Measurements from ENCODE around the gene TTLL10. TPM values are rescaled to one million over a fixed set of nuclear protein-coding genes. Genes with fewer than 3 reads are reported as not detected.

The TTLL10 gene
- total RNA-seq, 1 experiment from 2014 or later: 4.0 TPM

DNA sequence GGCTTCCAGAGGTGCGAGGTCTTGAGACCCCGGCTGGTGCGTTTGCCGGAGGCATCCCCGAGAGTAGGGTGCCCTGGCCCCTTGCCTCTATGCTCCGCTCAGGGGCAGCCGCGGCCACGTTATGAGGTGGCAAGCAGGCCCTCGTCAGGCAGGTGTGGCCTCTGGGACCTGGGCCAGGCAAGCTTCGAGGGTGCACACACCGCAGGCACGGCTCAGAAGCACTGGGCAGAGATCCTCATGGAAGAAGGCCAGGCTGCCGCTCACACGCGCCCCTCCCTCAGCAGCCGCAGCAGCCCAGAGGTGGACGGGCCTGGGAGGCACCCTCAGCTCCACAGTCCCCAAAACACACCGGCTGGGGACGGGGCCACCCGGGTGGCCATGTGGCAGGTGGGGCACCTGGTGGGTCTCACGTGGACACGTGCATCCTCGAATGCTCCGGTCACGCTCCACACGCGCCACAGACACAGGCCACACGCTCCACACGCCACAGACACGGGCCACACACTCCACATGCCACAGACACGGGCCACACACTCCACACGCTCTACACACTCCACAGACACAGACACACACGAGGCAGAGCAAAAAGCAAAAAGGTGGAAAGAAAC, 51.7 kb downstream of the TTLL10 start:
- Histone ChIP-seq H3K27me3 (ENCODE audit: insufficient read depth, low read depth) (no peaks in the 10 kb centered on the region), H3K4me3 (no peak overlapping the region), H4K20me1 (ENCODE audit: insufficient read depth) (peaks cover 27% of the 10 kb centered on the region), H3K9me2 (ENCODE audit: insufficient read depth) (no peaks in the 10 kb centered on the region), H3F3A (ENCODE audit: insufficient read depth, low read depth) (no peaks in the 10 kb centered on the region), H3K27ac (no peak overlapping the region), H3K79me2 (ENCODE audit: low read depth) (peaks cover 41% of the 10 kb centered on the region), H3K36me3 (ENCODE audit: low read depth) (no peaks in the 10 kb centered on the region; the same call in 1 of the 2 replicates), H3K9me3 (ENCODE audit: insufficient read depth, low read depth) (no peaks in the 10 kb centered on the region), H3K4me2 (no peak overlapping the region), H2AFZ (no peak overlapping the region), H3K4me1 (replicated peaks; ENCODE audit: insufficient read depth) (peaks cover 6% of the 10 kb centered on the region)
- intact Hi-C loops (cut with micrococcal nuclease; ENCODE audit: unreplicated experiment): no loop called here
- DNase-seq: no peak
- BruUV-seq (replicated peaks): no TSS peak
- ChIA-PET CTCF (no interaction called here), POLR2A (ENCODE audit: unreplicated experiment) (no interaction called here)
- TF ChIP-seq, protein P1, sequence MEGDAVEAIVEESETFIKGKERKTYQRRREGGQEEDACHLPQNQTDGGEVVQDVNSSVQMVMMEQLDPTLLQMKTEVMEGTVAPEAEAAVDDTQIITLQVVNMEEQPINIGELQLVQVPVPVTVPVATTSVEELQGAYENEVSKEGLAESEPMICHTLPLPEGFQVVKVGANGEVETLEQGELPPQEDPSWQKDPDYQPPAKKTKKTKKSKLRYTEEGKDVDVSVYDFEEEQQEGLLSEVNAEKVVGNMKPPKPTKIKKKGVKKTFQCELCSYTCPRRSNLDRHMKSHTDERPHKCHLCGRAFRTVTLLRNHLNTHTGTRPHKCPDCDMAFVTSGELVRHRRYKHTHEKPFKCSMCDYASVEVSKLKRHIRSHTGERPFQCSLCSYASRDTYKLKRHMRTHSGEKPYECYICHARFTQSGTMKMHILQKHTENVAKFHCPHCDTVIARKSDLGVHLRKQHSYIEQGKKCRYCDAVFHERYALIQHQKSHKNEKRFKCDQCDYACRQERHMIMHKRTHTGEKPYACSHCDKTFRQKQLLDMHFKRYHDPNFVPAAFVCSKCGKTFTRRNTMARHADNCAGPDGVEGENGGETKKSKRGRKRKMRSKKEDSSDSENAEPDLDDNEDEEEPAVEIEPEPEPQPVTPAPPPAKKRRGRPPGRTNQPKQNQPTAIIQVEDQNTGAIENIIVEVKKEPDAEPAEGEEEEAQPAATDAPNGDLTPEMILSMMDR (conservative IDR thresholded peaks at IDR 0.05): no peak
- TF ChIP-seq EZH2 (IDR thresholded peaks at IDR 0.05; ENCODE audit: low read depth): no peak

DNA sequence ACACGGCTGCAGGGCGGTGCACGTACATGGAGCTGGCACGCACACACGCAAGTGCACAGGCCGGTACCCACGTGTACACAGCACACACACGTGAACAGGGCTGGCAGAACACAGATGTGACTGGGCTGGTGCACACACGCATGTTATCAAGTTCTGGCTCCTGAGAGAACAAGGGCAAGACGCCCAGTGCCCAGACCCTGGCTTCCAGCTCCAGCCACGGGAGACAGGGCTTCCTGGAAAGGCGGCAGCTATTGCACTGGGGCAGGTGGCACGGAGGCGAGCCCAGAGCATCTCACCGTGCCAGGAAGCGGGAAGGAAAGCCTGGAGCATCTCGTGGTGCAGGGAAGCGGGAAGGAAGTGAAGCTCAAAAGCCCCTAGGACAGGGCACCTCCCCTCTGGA, 52.2 kb downstream of the TTLL10 start:
- no peak overlapping the region for H3K4me2 ChIP-seq
- H3K4me1 ChIP-seq (replicated peaks; ENCODE audit: insufficient read depth): peaks cover 11% of the 10 kb centered on the region
- no peak overlapping the region for H3K4me3 ChIP-seq
- TF ChIP-seq, protein P1 (conservative IDR thresholded peaks at IDR 0.05): no peak
- TF ChIP-seq EZH2 (IDR thresholded peaks at IDR 0.05; ENCODE audit: low read depth): no peak
- H4K20me1 ChIP-seq (ENCODE audit: insufficient read depth): peaks cover 30% of the 10 kb centered on the region
- no peak for DNase-seq
- intact Hi-C loops (cut with micrococcal nuclease; ENCODE audit: unreplicated experiment): no loop called here
- no peak overlapping the region for H2AFZ ChIP-seq
- no peaks in the 10 kb centered on the region for H3K9me3 ChIP-seq (ENCODE audit: insufficient read depth, low read depth)
- ChIA-PET POLR2A (ENCODE audit: unreplicated experiment) (no interaction called here), CTCF (no interaction called here)
- no peaks in the 10 kb centered on the region for H3K27me3 ChIP-seq (ENCODE audit: insufficient read depth, low read depth)
- H3K27ac ChIP-seq: no peak overlapping the region
- BruUV-seq (replicated peaks): no TSS peak
- peaks cover under 1% of the 10 kb centered on the region; the same call in 1 of the 2 replicates for H3F3A ChIP-seq (ENCODE audit: insufficient read depth, low read depth)
- H3K79me2 ChIP-seq (ENCODE audit: low read depth): peaks cover 47% of the 10 kb centered on the region
- no peaks in the 10 kb centered on the region for H3K9me2 ChIP-seq (ENCODE audit: insufficient read depth)
- no peaks in the 10 kb centered on the region; the same call in 1 of the 2 replicates for H3K36me3 ChIP-seq (ENCODE audit: low read depth)

DNA sequence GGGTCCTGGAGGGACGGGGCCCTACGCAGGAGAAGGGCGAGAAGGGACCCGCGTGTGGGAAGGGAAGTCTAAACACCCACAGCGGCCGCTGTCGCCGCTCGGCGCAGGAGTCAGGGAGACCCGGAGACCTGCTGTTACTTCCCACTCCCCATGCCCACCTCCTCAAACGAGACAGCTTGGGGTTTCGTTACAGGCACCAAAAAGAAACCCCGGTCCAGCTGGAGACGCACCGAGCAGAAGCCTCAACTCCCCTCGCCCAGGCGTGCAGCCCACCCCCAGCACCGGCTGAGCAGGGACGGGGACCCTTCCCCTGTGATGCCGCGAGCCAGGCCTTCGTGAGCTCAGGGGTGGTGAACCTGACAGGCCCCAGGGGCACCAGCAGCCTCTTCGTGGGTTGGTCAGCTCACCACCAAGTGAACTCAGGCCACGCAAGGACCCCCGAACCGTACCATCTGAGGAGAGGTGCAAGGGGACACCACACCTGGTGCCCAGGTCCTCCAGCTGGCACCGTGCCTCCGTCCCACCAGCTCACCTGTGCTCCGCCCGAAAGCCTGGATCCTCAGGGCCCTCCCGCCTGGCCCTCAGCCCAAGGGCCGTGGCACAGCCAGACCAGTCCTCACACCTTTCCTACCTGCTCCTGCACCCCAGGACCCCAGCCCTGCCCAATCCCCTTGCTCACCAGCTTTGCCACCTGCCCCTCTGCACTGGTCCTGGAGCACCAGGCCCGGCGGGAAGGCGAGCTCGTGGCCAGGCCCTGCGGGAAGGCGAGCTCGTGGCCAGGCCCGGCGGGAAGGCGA, 53.1 kb downstream of the TTLL10 start:
- ChIA-PET POLR2A (ENCODE audit: unreplicated experiment) (no interaction called here), CTCF (no interaction called here)

More for the DNA sequence above, 53.1 kb downstream of the TTLL10 start:
- Histone ChIP-seq H2AFZ (no peak overlapping the region), H3K4me3 (no peak overlapping the region), H4K20me1 (ENCODE audit: insufficient read depth) (peaks cover 30% of the 10 kb centered on the region), H3K9me3 (ENCODE audit: insufficient read depth, low read depth) (no peaks in the 10 kb centered on the region), H3K27me3 (ENCODE audit: insufficient read depth, low read depth) (no peaks in the 10 kb centered on the region), H3K4me2 (no peak overlapping the region), H3K27ac (no peak overlapping the region), H3F3A (ENCODE audit: insufficient read depth, low read depth) (peaks cover 5% of the 10 kb centered on the region; the same call in 1 of the 2 replicates), H3K79me2 (ENCODE audit: low read depth) (peaks cover 55% of the 10 kb centered on the region), H3K9me2 (ENCODE audit: insufficient read depth) (no peaks in the 10 kb centered on the region), H3K4me1 (replicated peaks; ENCODE audit: insufficient read depth) (peaks cover 11% of the 10 kb centered on the region), H3K36me3 (ENCODE audit: low read depth) (no peaks in the 10 kb centered on the region; the same call in 1 of the 2 replicates)
- intact Hi-C loops (cut with micrococcal nuclease; ENCODE audit: unreplicated experiment): no loop called here
- no peak for DNase-seq
- BruUV-seq (replicated peaks): no TSS peak
- TF ChIP-seq, protein P1 (conservative IDR thresholded peaks at IDR 0.05): no peak
- no peak for TF ChIP-seq EZH2 (IDR thresholded peaks at IDR 0.05; ENCODE audit: low read depth)

Data from PC-9 (cell line).